Right hindlimb (tissue), 1 donor: ENCODE measurements around the gene MICALL1.

Source experiments
- DNase-seq: peaks from one replicate; pipeline ENCODE4 v3.0.0-alpha.2; 2018

The MICALL1 gene

DNA sequence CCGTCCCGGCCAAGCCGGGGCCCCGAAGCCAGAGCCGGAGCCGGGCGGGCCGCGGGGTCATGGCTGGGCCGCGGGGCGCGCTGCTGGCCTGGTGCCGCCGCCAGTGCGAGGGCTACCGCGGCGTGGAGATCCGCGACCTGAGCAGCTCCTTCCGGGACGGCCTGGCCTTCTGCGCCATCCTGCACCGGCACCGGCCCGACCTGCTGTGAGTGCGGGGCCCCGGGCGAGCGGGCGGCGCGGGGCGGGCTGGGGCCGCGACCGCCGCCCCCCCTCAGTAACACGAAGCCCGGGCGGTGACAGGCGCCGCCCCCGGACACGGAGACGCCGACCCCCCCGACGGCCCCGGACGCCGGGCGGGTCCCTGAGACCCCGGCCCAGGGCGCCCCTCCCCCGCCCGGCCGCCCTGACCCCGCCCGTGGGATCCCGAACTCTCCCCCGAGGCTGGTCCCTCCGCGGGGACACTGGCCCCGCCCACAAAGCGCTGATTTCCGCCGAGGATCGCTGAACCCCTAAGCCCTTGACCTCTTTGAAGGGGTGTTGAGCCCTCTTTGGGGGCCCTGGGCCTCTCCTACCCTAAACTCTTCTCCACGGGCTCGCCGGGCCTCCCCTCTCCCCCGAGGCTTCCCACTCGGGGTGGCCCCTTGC is 389 bp downstream of the MICALL1 start:
- DNase-seq: no peak

DNA sequence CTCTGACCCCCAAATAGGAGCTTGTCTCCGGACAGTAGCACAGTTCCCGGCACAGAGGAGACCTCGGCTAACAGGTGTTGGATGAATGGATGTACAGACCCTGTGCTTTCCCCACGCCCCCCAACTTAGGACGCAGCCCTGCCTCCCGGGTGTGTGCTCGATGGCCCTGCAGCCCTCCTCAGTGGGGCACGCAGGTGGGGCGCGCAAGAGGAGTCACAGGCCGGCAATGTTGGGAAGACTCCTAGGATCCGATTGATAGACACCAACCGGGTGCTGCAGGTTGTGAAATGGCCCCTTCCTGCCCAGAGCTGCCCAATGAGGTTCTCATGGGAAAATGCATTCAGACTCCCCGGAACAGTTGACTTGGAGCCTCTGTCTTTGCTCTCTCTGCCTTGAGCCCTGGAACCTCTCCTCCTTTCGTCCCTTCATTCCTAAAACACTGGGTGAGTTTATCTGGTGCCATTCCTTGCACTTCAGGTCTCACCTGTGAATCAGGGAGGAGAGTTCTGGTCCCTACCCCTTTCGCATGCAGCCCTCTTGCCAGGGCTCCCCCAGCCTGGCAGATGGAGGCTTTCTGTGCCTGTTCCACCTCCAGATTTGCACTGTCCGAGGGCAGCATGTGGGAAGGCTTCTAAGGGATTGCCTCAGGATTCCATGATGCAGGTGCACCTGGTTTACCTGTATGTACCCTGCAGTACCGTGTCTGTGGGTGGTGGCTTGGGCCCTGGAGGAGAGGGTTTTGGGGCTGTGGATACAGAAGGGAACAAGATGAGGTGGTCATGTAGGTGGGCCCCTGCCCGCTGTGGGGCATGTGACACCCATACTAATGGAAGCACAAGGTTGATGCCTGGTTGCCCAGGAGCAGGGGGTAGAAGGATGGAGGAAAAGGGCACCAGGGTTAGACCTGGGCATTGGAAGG is 1.2 kb downstream of the MICALL1 start:
- no peak for DNase-seq

DNA sequence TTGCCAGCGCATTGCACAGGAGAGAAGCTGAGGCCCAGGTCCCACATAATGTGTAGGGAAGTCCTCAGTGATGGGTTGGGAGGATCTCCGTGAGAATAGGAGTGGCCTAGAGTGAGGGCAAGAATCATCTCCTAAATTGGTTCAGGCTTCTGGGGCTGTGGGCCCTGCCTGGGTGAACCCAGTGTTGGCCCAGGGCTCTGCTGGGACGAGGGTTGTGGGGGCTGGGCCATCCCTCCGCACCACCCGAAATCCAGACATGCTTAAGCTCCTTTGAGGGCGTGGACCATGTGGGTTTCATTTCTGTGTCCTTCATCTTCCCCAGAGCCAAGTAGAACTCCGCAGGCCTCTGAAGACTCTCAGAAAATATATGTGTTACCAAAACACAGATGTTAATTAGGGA is 3.7 kb downstream of the MICALL1 start:
- no peak for DNase-seq

DNA sequence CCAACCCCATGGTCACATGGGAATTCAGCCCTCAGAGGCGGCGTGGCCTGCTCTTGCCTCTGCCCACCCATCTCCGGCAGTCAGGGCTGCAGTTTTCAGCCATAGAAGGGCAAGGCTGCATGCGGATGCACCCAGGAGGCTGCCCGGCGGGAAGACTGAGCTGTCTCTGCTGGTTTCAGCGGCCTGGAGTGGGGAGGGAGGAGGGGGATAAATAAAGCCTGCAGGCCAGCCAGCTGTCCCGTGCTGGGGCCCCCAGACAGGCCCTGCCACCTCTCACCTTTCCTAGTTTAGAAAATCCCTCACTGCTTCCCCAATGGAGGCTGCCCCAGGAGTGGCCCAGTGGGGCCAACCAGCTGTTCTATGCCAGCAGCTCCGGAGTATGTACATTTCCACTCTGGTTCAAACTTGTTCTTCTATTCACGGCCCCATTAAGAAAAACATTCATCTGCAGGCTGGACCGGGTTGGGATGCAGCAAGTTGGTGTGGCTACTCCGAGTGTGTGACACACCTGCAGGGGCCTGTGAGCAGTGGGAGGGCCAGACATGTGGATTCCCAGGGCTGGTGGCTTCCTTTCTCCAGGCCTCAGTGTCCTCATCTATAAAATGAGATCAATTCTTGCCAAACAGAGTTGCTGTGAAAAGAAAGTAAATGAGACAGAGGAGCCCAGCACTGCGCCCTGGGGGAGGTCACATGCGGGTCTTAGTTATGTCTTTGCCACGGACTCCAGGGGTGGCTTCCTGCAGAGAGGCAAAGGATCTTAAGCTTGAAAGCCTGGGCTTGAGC is 5.0 kb downstream of the MICALL1 start:
- DNase-seq: peak; percentile 58

DNA sequence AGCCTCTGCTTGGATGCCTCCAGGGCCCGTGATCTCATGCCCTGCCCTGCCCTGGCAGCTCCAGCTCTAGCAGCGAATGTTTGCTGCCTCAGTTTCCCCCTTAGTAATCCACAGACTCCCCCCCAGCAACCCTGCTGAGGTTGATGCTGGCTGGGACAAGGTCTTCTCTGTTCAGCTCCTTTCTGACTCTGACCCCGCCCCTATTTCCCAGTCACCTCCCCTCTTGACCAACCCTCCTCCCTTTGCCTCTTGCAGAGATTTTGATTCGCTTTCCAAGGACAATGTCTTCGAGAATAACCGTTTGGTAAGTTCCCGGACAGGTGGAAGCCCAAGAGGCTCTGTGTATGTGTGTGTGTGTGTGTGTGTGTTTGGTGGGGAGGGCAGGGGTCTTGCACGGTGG is 5.6 kb downstream of the MICALL1 start:
- no peak for DNase-seq

DNA sequence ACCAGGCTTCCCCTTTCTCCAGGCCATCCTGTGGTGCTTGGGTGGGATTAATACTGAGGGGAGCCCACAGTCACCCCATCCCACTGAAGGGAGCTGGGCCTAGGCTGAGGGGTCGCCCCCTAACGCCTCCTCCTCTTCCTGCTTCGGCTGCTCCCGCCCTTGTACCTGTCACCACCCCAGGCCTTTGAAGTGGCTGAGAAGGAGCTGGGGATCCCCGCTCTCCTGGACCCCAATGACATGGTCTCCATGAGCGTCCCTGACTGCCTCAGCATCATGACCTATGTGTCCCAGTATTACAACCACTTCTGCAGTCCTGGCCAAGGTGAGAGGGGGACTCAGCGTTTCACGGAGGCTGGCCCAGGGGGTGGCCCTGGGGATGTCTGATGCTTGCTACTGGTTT is 6.1 kb downstream of the MICALL1 start:
- DNase-seq: no peak

DNA sequence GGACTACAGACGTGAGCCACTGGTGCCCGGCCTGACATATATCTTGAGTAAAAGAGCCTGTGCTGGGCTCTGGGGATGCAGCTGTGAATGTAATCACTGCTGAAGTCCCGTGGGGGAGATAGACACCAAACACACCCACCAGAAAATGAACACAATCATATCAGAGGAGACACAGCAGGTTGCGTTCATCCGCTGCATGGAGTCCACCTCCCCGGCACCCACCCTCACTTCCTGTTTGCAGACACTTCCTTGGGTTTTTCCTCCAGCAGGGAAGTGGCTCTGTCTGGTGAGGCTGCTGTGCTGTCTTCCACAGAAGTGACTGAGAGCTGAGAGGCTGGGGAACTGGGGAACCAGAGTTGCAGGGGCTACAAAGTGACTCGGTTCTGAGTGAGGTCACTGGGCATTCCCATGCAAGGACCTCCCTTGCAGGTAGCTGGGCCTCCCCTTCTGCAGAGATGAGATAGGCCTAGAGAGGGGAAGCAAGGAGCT is 7.2 kb downstream of the MICALL1 start:
- DNase-seq: no peak

DNA sequence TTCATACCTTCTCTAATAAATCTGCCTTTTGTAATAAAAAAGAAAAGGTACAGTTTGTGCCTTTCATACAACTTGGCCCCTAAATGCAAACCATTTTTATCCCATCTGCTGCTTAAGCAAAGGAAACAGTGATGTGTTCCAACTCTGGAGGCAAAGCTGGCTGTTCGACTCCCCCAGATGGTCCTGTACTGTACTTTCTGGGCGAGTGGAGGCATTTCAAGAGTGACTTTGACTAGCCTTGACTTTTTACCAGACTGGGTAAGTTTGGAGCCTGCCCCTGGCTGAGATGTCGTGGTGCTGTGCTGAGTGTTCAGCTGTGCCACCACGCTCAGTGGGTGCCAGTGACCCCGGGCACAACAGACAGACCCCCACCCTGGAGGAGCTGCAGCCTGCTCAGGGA is 10.2 kb downstream of the MICALL1 start:
- no peak for DNase-seq

DNA sequence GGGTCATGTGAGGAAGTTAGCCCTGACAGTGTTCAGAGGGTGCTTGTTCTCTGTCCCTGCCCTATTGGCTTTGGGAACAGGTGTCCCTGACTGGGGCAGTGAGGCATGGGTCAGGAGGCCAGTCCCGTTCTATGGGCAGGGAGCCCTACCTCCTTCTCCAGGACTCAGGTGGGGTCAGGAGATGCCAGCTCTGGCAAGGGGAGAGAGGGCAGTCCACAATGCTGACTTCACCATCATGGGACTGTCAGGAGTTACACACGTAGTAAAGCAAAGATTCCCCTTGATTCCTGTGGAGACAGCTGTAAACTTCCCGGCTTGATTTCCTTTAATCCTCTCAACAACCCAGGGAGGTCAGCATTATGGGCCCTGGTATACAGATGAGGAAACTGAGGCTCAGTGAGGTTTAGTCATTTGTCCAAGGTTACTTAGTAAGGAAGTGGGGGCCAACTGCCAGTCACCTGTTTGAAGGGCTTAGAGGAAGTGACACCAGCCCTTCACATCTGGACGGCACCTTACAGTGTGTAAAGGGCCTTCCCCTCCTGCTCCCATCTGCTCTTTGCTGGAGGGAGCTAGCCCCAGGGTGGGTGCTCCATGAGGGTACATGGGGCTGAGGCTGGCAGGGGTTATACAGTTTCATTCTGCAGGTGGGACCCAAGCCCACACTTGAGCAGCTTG is 11.9 kb downstream of the MICALL1 start:
- no peak for DNase-seq

DNA sequence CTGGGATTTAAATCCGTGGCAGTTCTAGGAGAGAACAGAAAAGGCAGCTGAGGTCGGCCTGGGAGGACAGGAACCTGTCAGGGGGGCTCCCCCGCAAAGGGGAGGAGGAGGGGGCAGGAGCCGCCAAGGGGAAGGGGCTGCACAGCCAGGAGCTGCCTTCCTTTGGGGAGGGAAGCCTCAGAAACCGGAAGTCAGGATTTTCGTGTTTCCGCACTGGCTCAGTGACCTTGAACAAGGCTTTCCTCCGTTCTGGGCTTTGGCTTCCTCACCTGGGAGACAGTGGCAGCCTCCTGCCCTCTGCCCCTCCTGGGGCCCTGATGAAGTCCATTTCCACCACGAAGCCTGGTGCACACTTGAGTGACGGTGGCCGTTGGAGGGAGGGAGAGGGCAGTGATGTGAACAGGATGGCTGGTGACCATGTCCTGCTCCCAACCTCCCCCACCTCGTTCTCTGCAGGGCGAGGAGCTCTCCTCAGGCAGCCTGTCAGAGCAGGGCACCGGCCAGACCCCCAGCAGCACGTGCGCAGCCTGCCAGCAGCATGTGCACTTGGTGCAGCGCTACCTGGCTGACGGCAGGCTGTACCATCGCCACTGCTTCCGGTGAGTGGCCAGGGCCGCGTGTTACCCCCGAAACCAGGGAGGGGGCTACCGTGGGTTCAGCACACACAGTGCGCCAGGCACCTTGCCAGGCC is 12.6 kb downstream of the MICALL1 start:
- no peak for DNase-seq

DNA sequence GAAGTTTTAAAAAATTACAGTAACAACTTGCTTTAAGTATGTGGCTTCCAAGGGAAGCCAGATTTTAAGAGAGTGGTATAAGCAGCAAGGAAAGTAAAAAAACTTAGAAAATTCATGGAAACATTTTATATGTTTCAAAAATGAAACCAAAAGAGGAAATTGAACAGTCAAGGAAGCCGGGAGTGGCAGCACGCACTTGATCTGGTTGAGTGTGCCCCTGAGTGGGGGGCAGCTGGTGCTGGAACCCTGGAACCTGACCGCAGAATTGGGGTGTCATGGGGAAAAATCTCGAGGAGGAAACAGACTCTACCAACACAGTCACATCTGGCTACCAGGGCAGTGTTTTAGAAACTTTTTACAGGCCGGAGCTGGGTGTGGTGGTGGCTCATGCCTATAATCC is 14.0 kb downstream of the MICALL1 start:
- no peak for DNase-seq

DNA sequence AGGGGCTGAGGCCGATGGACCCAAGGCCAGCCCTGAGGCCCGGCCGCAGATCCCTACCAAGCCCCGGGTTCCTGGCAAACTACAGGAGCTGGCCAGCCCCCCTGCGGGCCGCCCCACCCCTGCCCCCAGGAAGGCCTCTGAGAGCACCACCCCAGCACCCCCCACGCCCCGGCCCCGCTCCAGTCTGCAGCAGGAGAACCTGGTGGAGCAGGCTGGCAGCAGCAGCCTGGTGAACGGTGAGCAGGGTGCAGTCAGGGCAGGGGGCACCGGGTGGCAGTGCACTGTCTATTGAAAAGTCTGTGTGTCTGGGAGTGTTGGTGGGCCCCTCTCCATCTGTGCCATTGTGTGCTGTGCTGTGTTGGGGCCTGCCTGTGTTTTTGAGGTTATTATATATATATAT is 16.1 kb downstream of the MICALL1 start:
- DNase-seq: no peak

DNA sequence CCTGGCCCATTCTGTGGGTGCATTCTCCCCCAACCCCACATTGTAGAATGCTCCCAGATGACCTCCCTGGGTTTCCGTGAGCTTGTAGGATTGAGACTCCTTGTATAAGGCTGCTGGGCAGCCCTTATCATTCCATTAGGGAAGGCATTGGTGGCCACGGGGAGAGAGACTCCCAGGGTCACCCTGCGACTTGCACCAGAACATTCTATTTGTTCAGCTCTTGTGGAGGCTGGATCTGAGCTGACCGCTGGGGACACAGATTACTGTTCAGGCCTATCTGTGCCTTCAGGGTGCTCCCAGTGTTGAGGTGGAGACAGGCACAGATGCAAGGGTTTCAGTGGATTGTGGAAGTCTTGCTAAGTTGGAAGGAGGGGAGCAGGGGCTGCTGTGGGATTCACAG is 17.8 kb downstream of the MICALL1 start:
- no peak for DNase-seq

DNA sequence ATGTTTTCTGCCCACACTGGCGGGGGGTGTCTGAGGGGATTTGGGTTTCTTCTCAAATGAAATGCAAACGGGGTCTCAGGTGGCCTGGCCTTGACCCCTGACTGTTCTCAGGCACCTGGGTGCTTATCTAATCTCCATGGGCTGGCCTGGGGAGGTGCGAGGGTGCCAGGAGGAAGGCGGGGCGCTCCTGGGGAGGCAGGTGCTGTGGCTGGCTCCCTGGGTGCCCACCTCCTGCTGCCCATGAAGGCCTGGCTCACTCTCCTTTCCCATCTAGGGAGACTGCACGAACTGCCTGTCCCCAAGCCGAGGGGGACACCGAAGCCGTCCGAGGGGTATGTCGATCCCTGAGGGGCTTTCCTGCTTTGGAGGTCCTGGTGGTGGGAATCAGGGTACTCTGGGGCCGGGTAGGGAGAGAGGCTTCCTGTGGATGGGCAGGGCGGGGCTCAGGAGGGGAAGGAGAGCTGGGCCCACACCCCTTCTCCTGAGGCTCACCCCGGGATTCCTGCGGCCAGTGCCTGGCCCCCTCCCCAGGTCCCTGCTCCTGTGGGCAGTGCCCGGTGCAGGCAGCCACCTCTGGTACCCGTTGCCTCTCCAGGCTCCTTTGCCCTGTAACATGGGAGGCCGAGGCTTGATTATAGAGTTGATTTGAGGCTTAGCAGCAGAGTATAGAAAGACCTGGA is 18.4 kb downstream of the MICALL1 start:
- no peak for DNase-seq

DNA sequence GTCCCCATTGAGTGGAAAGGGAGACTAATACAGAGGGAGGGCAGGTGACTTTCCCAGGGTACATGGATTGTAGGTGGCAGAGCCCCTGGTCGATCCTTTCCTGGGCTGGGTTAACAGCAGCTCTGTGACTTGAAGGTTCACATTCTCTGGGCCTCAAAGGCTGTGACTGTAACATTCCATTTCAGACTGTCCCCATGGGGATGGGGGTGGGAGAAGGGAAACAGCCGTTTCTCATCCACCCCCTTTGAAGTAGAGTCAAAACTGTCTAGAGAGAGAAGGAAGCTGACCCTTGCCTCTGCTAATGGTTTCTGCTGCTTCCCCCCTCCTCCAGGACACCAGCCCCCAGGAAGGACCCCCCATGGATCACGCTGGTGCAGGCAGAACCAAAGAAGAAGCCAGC is 19.2 kb downstream of the MICALL1 start:
- no peak for DNase-seq

DNA sequence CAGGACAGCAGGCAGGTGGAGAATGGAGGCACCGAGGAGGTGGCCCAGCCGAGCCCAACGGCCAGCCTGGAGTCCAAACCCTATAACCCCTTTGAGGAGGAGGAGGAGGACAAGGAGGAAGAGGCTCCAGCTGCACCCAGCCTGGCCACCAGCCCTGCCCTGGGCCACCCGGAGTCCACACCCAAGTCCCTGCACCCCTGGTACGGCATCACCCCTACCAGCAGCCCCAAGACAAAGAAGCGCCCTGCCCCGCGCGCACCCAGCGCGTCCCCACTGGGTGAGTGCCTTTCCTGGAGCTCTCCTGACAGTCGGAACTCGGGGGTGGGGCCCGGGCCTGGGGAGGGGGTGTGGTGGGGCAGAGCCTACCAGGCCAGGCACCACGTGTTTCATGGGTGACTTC is 19.7 kb downstream of the MICALL1 start:
- no peak for DNase-seq

DNA sequence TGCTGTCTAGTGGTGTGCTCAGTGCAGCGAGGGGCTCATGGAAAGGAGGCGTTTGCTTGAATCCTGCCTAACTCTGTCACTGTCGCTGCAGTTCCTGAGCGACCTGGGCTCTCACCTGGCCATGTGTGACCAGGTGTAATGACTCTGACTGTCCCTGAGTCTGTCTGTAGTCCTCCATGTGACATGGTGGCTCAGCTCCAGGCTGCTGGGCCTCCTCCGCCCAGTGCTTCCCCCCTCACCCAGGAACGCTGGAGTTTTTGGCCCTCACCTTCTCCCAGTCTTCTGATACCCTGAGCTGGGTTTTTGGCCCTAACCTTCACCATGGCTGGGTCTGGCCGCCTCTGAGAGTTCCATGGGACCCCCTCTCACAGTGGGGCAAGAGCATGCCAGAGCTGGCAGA is 20.3 kb downstream of the MICALL1 start:
- DNase-seq: no peak

DNA sequence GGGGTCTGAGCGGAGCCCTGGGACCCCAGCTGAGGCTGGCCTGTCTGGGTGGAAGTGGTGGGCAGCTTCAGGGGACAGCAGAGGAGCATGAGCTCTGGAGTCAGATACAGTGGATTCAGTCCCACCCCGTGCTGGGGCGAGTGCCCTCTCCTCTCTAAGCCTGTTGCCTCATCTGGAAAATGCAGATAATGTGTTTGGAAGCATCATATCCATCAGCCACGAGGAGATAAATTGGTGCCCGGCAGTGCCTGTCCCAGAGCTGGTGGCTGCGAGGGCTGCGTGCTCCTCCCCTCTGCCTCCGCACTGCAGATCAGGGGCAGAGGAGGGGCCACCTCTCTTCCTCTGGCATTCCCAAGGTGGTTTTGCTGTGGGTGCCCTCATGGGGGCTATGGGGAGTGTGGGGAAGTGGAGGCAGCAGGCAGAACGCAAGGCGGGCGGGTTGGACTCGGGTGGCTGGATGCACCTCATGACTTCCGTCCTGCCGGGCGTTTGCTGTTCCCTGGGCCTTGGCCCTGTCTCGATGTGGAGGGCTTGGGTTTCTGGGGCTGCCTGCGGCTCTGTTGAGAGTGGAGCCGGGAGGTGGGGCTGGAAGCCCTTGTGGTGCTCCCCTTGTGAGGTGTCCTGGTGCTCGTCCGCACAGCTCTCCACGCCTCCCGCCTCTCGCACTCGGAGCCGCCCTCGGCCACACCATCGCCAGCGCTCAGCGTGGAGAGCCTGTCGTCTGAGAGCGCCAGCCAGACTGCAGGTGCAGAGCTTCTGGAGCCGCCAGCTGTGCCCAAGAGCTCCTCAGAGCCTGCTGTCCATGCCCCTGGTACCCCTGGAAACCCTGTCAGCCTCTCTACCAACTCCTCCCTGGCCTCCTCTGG is 20.9 kb downstream of the MICALL1 start:
- DNase-seq: no peak

DNA sequence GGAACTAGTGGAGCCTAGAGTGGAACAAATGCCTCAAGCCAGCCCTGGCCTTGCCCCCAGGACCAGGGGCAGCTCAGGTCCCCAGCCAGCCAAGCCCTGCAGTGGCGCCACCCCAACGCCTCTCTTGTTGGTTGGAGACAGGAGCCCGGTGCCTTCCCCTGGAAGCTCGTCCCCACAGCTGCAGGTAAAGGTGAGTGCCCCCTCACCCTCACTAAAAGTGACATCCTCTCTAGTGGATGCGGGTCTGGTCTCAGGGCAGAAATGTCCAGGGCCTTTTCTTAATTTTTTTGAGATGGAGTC is 21.5 kb downstream of the MICALL1 start:
- DNase-seq: no peak

DNA sequence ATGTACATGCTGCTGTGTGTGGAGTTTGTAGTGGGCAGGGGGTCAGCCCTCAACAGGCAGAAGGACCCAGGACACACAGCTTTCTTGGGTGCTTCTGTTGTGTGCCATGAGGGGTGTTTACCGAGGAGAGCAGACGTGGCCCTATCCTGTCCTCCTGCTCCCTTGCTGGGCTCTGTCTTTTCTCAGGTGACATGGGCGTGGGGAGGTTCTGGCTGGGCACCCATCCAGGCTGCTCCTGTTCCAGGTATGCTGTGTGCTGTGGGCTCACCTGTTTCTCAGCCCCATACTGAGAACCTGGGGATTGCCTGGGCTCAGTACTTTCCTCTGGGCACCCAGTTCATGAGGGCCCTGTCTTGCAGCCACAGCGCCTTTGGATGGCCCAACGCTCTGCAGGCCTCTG is 23.3 kb downstream of the MICALL1 start:
- no peak for DNase-seq
